ENCODE measurements around the gene MRPS16. TPM values are rescaled to one million over a fixed set of nuclear protein-coding genes. Genes with fewer than 3 reads are reported as not detected.

Gene MRPS16
- total RNA-seq = 58.2 and 60.1 TPM in 2 replicates

DNA sequence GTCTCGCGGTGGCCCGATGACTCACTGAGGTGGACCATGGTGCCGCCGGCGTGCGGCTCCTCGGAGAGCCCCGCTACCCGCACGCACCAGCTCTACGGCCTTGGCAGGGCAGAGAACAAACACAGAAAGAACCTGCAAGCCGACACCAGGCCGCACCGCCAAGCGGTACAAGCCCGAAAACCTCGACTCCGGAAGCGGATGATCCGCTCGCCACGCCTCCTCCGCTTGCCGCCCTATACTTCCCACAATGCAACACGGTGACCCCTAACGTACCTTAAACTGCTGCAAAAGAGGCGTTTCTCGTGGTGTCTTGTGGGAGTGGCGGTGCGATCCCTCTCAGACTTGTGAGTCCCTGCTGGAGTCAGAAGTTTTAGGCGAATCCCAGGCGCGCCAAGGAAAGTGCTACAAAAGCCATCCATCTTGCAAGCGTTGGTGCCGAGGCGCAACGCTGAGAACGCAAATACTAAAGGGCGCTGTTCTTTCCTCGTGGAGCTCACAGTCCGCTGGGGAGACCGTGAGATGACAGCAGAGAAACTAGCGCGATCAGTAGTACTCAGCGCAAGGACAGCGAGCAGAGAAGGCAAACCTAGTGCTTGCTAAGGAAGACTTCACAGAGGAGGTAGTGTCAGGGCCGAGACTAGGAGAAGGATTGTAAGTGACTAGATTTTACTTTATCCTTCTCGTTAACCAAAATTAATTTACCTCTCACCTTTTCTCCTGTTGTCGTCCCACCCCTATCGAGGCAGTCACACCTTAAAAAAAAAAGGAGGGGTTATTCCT lies at the start of gene MRPS16:
Gene MRPS16 (minus strand): TSS at position 200 of the 780 bp plus-strand sequence. CDS start 162 bp downstream, at position 38.

GRCh38 chr10:73246646-73247508 lies 5.6 kb downstream of the MRPS16 start, which contains the start of gene DNAJC9:
Gene DNAJC9 (minus strand): TSS chr10:73247255. CDS start chr10:73247189, 66 bp downstream.

Other genes with a start within 250 kb of the MRPS16 start
- 54.1 and 63.0 TPM in 2 replicates for gene P4HA1, start 155.8 kb downstream of the MRPS16 start, total RNA-seq
- 1.7 and 2.2 TPM in 2 replicates for gene NUDT13, start 142.2 kb downstream of the MRPS16 start, total RNA-seq
- gene ECD, start 84.6 kb downstream of the MRPS16 start, total RNA-seq = 18.1 and 23.6 TPM in 2 replicates
- gene FAM149B1, start 84.5 kb downstream of the MRPS16 start, total RNA-seq = 24.1 and 28.4 TPM in 2 replicates
- gene DNAJC9, start 5.4 kb downstream of the MRPS16 start, total RNA-seq = 18.4 and 19.3 TPM in 2 replicates
- 0.22 and 0.26 TPM in 2 replicates for gene CFAP70, start 106.2 kb upstream of the MRPS16 start, total RNA-seq
- 94.1 and 100 TPM in 2 replicates for gene ANXA7, start 161.4 kb upstream of the MRPS16 start, total RNA-seq
- 0.69 and 0.76 TPM in 2 replicates for gene MSS51, start 180.9 kb upstream of the MRPS16 start, total RNA-seq
- gene PPP3CB, start 243.4 kb upstream of the MRPS16 start, total RNA-seq = 8.6 and 12.3 TPM in 2 replicates

All from dermis lymphatic vessel endothelial cell (primary cell).